HepG2 (cell line): ENCODE measurements around the gene MRNIP. TPM values are rescaled to one million over a fixed set of nuclear protein-coding genes. Genes with fewer than 3 reads are reported as not detected.

Experiments used
- EZH2 ChIP-seq: conservative IDR thresholded peaks from 2 replicates; pipeline ENCODE4 v1.6.1; 2012; ENCODE audit warnings: mild to moderate bottlenecking, low read depth, low read length, moderate library complexity
- KAT8 ChIP-seq: IDR thresholded peaks from 2 replicates; pipeline ENCODE4 v1.6.1; 2016; ENCODE audit warnings: missing genetic modification reagents, missing compliant biosample characterization
- MAFF ChIP-seq: IDR thresholded peaks from 2 replicates; pipeline ENCODE4 v1.6.1; 2011; ENCODE audit warnings: low read depth, low read length, improper control_type of control experiment
- MEIS1 ChIP-seq: sonication (generic); formaldehyde crosslinking; IDR thresholded peaks from 2 replicates; pipeline ENCODE4 v1.9.0; 2021; ENCODE audit warnings: mild to moderate bottlenecking, missing genetic modification reagents, moderate library complexity, borderline replicate concordance
- MIER3 ChIP-seq: IDR thresholded peaks from 2 replicates; pipeline ENCODE4 v1.6.1; 2016; ENCODE audit warnings: missing compliant biosample characterization, borderline replicate concordance
- MLLT10 ChIP-seq: sonication (generic); formaldehyde crosslinking; IDR thresholded peaks from 2 replicates; pipeline ENCODE4 v1.4.0; 2020; ENCODE audit warnings: missing genetic modification reagents
- POLR2AphosphoS5 ChIP-seq: IDR thresholded peaks from 2 replicates; pipeline ENCODE4 v1.6.1; 2012; ENCODE audit warnings: low read depth, low read length
- SIN3B ChIP-seq: fragments of 150-350 bp; IDR thresholded peaks from 2 replicates; pipeline ENCODE4 v1.6.1; 2014; ENCODE audit warnings: low read length
- ZNF24 ChIP-seq: fragments of 450-650 bp; IDR thresholded peaks from 2 replicates; pipeline ENCODE4 v1.6.1; 2017; ENCODE audit warnings: antibody characterized with exemption, mild to moderate bottlenecking
- ZNF441 ChIP-seq: sonication (generic); formaldehyde crosslinking; IDR thresholded peaks from 2 replicates; pipeline ENCODE4 v1.7.0; 2021; ENCODE audit warnings: missing genetic modification reagents, borderline replicate concordance
- ZNF484 ChIP-seq: sonication (generic); formaldehyde crosslinking; IDR thresholded peaks from 2 replicates; pipeline ENCODE4 v1.5.1; 2020; ENCODE audit warnings: mild to moderate bottlenecking, low read depth, missing genetic modification reagents, borderline replicate concordance
- ZNF547 ChIP-seq: sonication (generic); formaldehyde crosslinking; IDR thresholded peaks from 2 replicates; pipeline ENCODE4 v1.5.1; 2020; ENCODE audit warnings: mild to moderate bottlenecking, missing genetic modification reagents
- ZNF570 ChIP-seq: sonication (generic); formaldehyde crosslinking; IDR thresholded peaks from 2 replicates; pipeline ENCODE4 v1.4.0; 2020; ENCODE audit warnings: mild to moderate bottlenecking, missing genetic modification reagents, borderline replicate concordance
- ZNF605 ChIP-seq: sonication (generic); formaldehyde crosslinking; IDR thresholded peaks from 2 replicates; pipeline ENCODE4 v1.8.0; 2022; ENCODE audit warnings: mild to moderate bottlenecking, missing genetic modification reagents
- ZNF674 ChIP-seq: sonication (generic); formaldehyde crosslinking; IDR thresholded peaks from 2 replicates; pipeline ENCODE4 v1.5.0; 2020; ENCODE audit warnings: low read depth, mild to moderate bottlenecking, missing genetic modification reagents
- ZSCAN20 ChIP-seq: sonication (generic); formaldehyde crosslinking; IDR thresholded peaks from 2 replicates; pipeline ENCODE4 v1.4.0; 2020; ENCODE audit warnings: missing genetic modification reagents, mild to moderate bottlenecking, borderline replicate concordance
- polyA plus RNA-seq, 8 experiments: library from polyadenylated mRNA; depleted of rRNA in 3 of 8; stranded (reverse) in 7 of 8; unstranded in 1 of 8; fragments of >200 nt; fragmentation: Illumina TruSeq in 4 of 8; extraction: Trizol in 4 of 8; gene quantifications; 2 replicates each; pipeline versions ENCODE4 v1.2.1 to v1.2.3, GENCODE V29; 2011 to 2016; ENCODE audit warnings: low read depth in 4 of 8, missing spikeins in 1 of 8, mixed read lengths in 1 of 8; ENCODE audit not compliant: insufficient read depth in 1 of 8
- total RNA-seq, 5 experiments: library from RNA; depleted of rRNA; stranded (reverse); fragments of >200 nt; fragmentation: Illumina TruSeq; extraction: Trizol; gene quantifications; 2 replicates each; pipeline ENCODE4 v1.2.3, GENCODE V29; 2016; ENCODE audit warnings: low read depth in 1 of 5
- TF ChIP-seq, protein P1 (sequence below): sonication (generic); formaldehyde crosslinking; IDR thresholded peaks from 2 replicates; pipeline ENCODE4 v1.8.1; 2023; ENCODE audit warnings: mild to moderate bottlenecking, inconsistent platforms, moderate library complexity, missing genetic modification reagents, borderline replicate concordance
- TF ChIP-seq, protein P2 (sequence below), 2 experiments: fragments of 450-650 bp in 1 of 2; sonication (generic) in 1 of 2; formaldehyde crosslinking in 1 of 2; IDR thresholded peaks; 2 replicates each; pipeline versions ENCODE4 v1.6.1 to v1.8.0; 2016 to 2022; ENCODE audit warnings: antibody characterized with exemption in 1 of 2, mild to moderate bottlenecking in 1 of 2, missing genetic modification reagents in 1 of 2
- TF ChIP-seq, protein P3 (sequence below): sonication (generic); formaldehyde crosslinking; IDR thresholded peaks from 2 replicates; pipeline ENCODE4 v1.4.0; 2020; ENCODE audit warnings: mild to moderate bottlenecking, missing genetic modification reagents

Gene MRNIP
- total and polyA plus RNA-seq, 2 of the 13 experiments (the other 11 are each of a cell fraction or from before 2014, with no cell fraction given) = 15.5 to 34.1 TPM

DNA sequence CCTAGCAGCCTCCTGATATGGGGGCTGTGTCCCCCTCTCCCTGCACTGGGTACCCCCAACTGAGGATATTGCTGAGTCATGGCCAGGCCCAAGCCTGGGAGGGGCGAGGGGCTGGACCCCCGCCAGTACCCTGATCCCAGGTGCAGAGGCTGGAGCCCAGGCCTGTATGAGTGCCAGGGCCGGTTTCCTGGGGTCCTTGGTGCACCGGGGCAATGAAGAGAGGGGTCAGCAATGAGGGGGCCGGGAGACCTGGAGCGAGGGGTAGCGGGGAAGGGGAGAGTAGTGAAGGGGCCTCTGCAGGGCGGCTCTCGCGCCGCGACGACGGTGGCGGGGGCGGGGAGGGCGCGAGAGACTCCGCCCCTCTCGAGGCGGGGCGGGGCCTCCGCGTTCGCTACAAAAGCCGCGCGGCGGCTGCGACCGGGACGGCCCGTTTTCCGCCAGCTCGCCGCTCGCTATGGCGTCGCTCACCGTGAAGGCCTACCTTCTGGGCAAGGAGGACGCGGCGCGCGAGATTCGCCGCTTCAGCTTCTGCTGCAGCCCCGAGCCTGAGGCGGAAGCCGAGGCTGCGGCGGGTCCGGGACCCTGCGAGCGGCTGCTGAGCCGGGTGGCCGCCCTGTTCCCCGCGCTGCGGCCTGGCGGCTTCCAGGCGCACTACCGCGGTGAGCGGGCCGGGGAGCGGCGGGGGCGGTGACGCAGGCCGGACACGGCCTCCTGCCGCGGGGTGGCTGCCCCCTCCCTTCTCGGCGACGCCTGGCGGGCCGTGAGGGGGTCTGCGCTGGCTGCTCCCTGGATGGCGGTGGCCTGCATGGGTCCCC lies 37.9 kb downstream of the MRNIP start, which contains the start of gene SQSTM1 (continued):
- no peak for TF ChIP-seq ZNF484 (CRISPR knock-in tag)
- TF ChIP-seq ZNF605 (CRISPR knock-in tag) = no peak
- peak; percentile 61; the same call in 1 of the 2 replicates for TF ChIP-seq ZNF441
- TF ChIP-seq, protein P1, sequence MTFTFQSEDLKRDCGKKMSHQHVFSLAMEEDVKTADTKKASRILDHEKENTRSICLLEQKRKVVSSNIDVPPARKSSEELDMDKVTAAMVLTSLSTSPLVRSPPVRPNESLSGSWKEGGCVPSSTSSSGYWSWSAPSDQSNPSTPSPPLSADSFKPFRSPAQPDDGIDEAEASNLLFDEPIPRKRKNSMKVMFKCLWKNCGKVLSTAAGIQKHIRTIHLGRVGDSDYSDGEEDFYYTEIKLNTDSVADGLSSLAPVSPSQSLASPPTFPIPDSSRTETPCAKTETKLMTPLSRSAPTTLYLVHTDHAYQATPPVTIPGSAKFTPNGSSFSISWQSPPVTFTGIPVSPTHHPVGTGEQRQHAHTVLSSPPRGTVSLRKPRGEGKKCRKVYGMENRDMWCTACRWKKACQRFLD = no peak
- peak; percentile 97 for TF ChIP-seq POLR2AphosphoS5
- no peak; the same call in 1 of the 2 replicates for TF ChIP-seq MEIS1
- peak; percentile 36; the same call in 1 of the 2 replicates for TF ChIP-seq ZNF547
- TF ChIP-seq ZNF570 (CRISPR knock-in tag) = no peak
- TF ChIP-seq, protein P2, sequence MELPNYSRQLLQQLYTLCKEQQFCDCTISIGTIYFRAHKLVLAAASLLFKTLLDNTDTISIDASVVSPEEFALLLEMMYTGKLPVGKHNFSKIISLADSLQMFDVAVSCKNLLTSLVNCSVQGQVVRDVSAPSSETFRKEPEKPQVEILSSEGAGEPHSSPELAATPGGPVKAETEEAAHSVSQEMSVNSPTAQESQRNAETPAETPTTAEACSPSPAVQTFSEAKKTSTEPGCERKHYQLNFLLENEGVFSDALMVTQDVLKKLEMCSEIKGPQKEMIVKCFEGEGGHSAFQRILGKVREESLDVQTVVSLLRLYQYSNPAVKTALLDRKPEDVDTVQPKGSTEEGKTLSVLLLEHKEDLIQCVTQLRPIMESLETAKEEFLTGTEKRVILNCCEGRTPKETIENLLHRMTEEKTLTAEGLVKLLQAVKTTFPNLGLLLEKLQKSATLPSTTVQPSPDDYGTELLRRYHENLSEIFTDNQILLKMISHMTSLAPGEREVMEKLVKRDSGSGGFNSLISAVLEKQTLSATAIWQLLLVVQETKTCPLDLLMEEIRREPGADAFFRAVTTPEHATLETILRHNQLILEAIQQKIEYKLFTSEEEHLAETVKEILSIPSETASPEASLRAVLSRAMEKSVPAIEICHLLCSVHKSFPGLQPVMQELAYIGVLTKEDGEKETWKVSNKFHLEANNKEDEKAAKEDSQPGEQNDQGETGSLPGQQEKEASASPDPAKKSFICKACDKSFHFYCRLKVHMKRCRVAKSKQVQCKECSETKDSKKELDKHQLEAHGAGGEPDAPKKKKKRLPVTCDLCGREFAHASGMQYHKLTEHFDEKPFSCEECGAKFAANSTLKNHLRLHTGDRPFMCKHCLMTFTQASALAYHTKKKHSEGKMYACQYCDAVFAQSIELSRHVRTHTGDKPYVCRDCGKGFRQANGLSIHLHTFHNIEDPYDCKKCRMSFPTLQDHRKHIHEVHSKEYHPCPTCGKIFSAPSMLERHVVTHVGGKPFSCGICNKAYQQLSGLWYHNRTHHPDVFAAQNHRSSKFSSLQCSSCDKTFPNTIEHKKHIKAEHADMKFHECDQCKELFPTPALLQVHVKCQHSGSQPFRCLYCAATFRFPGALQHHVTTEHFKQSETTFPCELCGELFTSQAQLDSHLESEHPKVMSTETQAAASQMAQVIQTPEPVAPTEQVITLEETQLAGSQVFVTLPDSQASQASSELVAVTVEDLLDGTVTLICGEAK (IDR thresholded peaks at IDR 0.05) = no peak
- TF ChIP-seq, protein P2 (CRISPR knock-in tag; IDR thresholded peaks at IDR 0.05) = peak; percentile 42; the same call in 1 of the 2 replicates
- no peak for TF ChIP-seq ZNF674 (CRISPR knock-in tag)
- no peak for TF ChIP-seq SIN3B
- no peak for TF ChIP-seq MIER3
- no peak; the same call in 1 of the 2 replicates for TF ChIP-seq KAT8 (CRISPR knock-in tag)
- peak; percentile 89 for TF ChIP-seq MAFF
- no peak for TF ChIP-seq ZNF24
- TF ChIP-seq MLLT10 (CRISPR knock-in tag) = no peak
- no peak for TF ChIP-seq EZH2
- TF ChIP-seq ZSCAN20 = no peak; the same call in 1 of the 2 replicates
- TF ChIP-seq, protein P3, sequence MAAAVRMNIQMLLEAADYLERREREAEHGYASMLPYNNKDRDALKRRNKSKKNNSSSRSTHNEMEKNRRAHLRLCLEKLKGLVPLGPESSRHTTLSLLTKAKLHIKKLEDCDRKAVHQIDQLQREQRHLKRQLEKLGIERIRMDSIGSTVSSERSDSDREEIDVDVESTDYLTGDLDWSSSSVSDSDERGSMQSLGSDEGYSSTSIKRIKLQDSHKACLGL (CRISPR knock-in tag) = no peak; the same call in none of the 2 replicates
